IMR-90 (cell line): ENCODE data around the gene IFT57. TPM values are rescaled to one million over a fixed set of nuclear protein-coding genes. Genes with fewer than 3 reads are reported as not detected.

ENCODE experiments used
- ATAC-seq: fragments of 200-7000 bp; cut with Tn5 transposase; 2 replicates; pipeline ENCODE4 v1.9.1; 2020; ENCODE audit warnings: low read depth, mild to moderate bottlenecking, moderate library complexity
- BruUV-seq: library from RNA; stranded (reverse); fragments of 400-500 nt; replicated peaks from 2 replicates; lab custom pipeline; 2021; lab: Mats Ljungman, UMichigan
- CTCF ChIA-PET: fragments of 300-600 bp; formaldehyde crosslinking; extraction: SDS; loops from one replicate; lab custom pipeline; 2021; ENCODE audit warnings: antibody characterized with exemption; lab: Yijun Ruan, JAX
- POLR2A ChIA-PET: fragments of 300-600 bp; sonication (Branson Sonifier 250); formaldehyde crosslinking; loops from one replicate; lab custom pipeline; 2022; ENCODE audit warnings: antibody characterized with exemption; ENCODE audit not compliant: unreplicated experiment; lab: Charles Lee
- DNase-seq: peaks from one replicate; pipeline ENCODE4 v3.0.0; 2013
- H2AFZ ChIP-seq: replicated peaks from 2 replicates; pipeline ENCODE3; 2013; ENCODE audit warnings: low read length, mild to moderate bottlenecking; ENCODE audit not compliant: poor library complexity
- H2AK5ac ChIP-seq: 2 replicates; pipeline ENCODE4 v1.6.1; 2013; ENCODE audit warnings: low read depth, low read length, inconsistent platforms
- H2AK9ac ChIP-seq: replicated peaks from 2 replicates; pipeline ENCODE3; 2013; ENCODE audit warnings: mild to moderate bottlenecking, low read depth, low read length, moderate library complexity; ENCODE audit not compliant: poor library complexity
- H2BK120ac ChIP-seq: 2 replicates; pipeline ENCODE4 v1.6.1; 2013; ENCODE audit warnings: low read depth, low read length, inconsistent platforms
- H2BK15ac ChIP-seq: 3 replicates; pipeline ENCODE4 v1.6.1; 2013; ENCODE audit warnings: low read depth, low read length, inconsistent platforms
- H2BK20ac ChIP-seq: 2 replicates; pipeline ENCODE4 v1.6.1; 2013; ENCODE audit warnings: low read depth, mild to moderate bottlenecking, inconsistent platforms, low read length, moderate library complexity
- H2BK5ac ChIP-seq: 2 replicates; pipeline ENCODE4 v1.6.1; 2013; ENCODE audit warnings: mild to moderate bottlenecking, low read depth, low read length, inconsistent platforms; ENCODE audit not compliant: poor library complexity, severe bottlenecking
- H3K14ac ChIP-seq: replicated peaks from 2 replicates; pipeline ENCODE4 v1.6.1; 2013; ENCODE audit warnings: low read depth, low read length, inconsistent platforms
- H3K18ac ChIP-seq: 2 replicates; pipeline ENCODE4 v1.6.1; 2013; ENCODE audit warnings: low read depth, low read length, control low read depth
- H3K23ac ChIP-seq: 2 replicates; pipeline ENCODE4 v1.6.1; 2013; ENCODE audit warnings: low read depth, low read length, inconsistent platforms
- H3K27ac ChIP-seq: 2 replicates; pipeline ENCODE4 v1.5.1; 2013; ENCODE audit warnings: mild to moderate bottlenecking, control low read depth, low read length; ENCODE audit not compliant: insufficient read depth
- H3K27me3 ChIP-seq: 2 replicates; pipeline ENCODE4 v1.6.1; 2013; ENCODE audit warnings: low read length; ENCODE audit not compliant: control insufficient read depth, insufficient read depth
- H3K36me3 ChIP-seq: 2 replicates; pipeline ENCODE4 v1.6.1; 2013; ENCODE audit warnings: low read length, mixed read lengths; ENCODE audit not compliant: control insufficient read depth, insufficient read depth
- H3K4ac ChIP-seq: 2 replicates; pipeline ENCODE4 v1.6.1; 2013; ENCODE audit warnings: low read depth, low read length, inconsistent platforms
- H3K4me1 ChIP-seq: 2 replicates; pipeline ENCODE4 v1.6.1; 2013; ENCODE audit warnings: low read length, mixed read lengths; ENCODE audit not compliant: control insufficient read depth, insufficient read depth
- H3K4me2 ChIP-seq: 2 replicates; pipeline ENCODE4 v1.6.1; 2013; ENCODE audit warnings: low read depth, mild to moderate bottlenecking, control low read depth, low read length, moderate library complexity
- H3K4me3 ChIP-seq: 2 replicates; pipeline ENCODE4 v1.5.1; 2013; ENCODE audit warnings: low read depth, mild to moderate bottlenecking, control low read depth, low read length, moderate library complexity; ENCODE audit not compliant: insufficient read depth
- H3K56ac ChIP-seq: 2 replicates; pipeline ENCODE4 v1.6.1; 2013; ENCODE audit warnings: low read length, inconsistent platforms; ENCODE audit not compliant: insufficient read depth; ENCODE audit errors: extremely low read depth
- H3K79me1 ChIP-seq, 2 experiments: 2 replicates each; pipeline ENCODE4 v1.6.1; 2013; ENCODE audit warnings: low read length in 2 of 2, inconsistent platforms in 1 of 2, low read depth in 1 of 2
- H3K9ac ChIP-seq: 2 replicates; pipeline ENCODE4 v1.6.1; 2013; ENCODE audit warnings: low read depth, low read length, control low read depth
- H3K9me1 ChIP-seq: 2 replicates; pipeline ENCODE4 v1.6.1; 2013; ENCODE audit warnings: low read length, inconsistent platforms; ENCODE audit not compliant: insufficient read depth
- H3K9me3 ChIP-seq: 2 replicates; pipeline ENCODE4 v1.6.1; 2013; ENCODE audit warnings: low read length; ENCODE audit not compliant: control insufficient read depth, insufficient read depth
- H4K20me1 ChIP-seq: 2 replicates; pipeline ENCODE4 v1.6.1; 2013; ENCODE audit warnings: low read length, inconsistent platforms; ENCODE audit not compliant: insufficient read depth
- H4K5ac ChIP-seq: 2 replicates; pipeline ENCODE4 v1.6.1; 2013; ENCODE audit warnings: mild to moderate bottlenecking, low read depth, low read length, control low read depth
- H4K8ac ChIP-seq, 2 experiments: 2 replicates each; pipeline ENCODE4 v1.6.1; 2013; ENCODE audit warnings: low read depth in 2 of 2, low read length in 2 of 2, control low read depth in 1 of 2, inconsistent platforms in 1 of 2
- H4K91ac ChIP-seq: 2 replicates; pipeline ENCODE4 v1.6.1; 2013; ENCODE audit warnings: low read depth, low read length, inconsistent platforms; ENCODE audit not compliant: insufficient read depth
- BHLHE40 ChIP-seq: fragments of 150-350 bp; IDR thresholded peaks from 2 replicates; pipeline ENCODE4 v1.6.1; 2016; ENCODE audit warnings: mild to moderate bottlenecking, low read depth, low read length
- CEBPB ChIP-seq: IDR thresholded peaks from 2 replicates; pipeline ENCODE4 v1.6.1; 2012; ENCODE audit warnings: low read depth, low read length, improper control_type of control experiment
- CHD1 ChIP-seq: IDR thresholded peaks from 2 replicates; pipeline ENCODE4 v1.6.1; 2012; ENCODE audit warnings: low read depth, low read length, improper control_type of control experiment
- CTCF ChIP-seq: conservative IDR thresholded peaks from 2 replicates; pipeline ENCODE4 v1.5.1; 2012; ENCODE audit warnings: mild to moderate bottlenecking, low read depth, low read length, improper control_type of control experiment
- ELK1 ChIP-seq: fragments of 150-350 bp; IDR thresholded peaks from 2 replicates; pipeline ENCODE4 v1.6.1; 2016; ENCODE audit warnings: low read depth, mild to moderate bottlenecking, low read length, moderate library complexity, borderline replicate concordance
- FOS ChIP-seq: fragments of 150-350 bp; IDR thresholded peaks from 2 replicates; pipeline ENCODE4 v1.6.1; 2016; ENCODE audit warnings: low read depth, low read length
- MAFK ChIP-seq: IDR thresholded peaks from 2 replicates; pipeline ENCODE4 v1.6.1; 2012; ENCODE audit warnings: low read depth, low read length, improper control_type of control experiment
- MAZ ChIP-seq: IDR thresholded peaks from 2 replicates; pipeline ENCODE4 v1.6.1; 2012; ENCODE audit warnings: low read depth, mild to moderate bottlenecking, low read length, improper control_type of control experiment, moderate library complexity, borderline replicate concordance
- MXI1 ChIP-seq: IDR thresholded peaks from 2 replicates; pipeline ENCODE4 v1.6.1; 2012; ENCODE audit warnings: low read depth, mild to moderate bottlenecking, low read length, moderate library complexity, borderline replicate concordance
- NFE2L2 ChIP-seq: fragments of 150-350 bp; IDR thresholded peaks from 2 replicates; pipeline ENCODE4 v1.6.1; 2016; ENCODE audit warnings: low read depth, mild to moderate bottlenecking, low read length
- POLR2A ChIP-seq: IDR thresholded peaks from 2 replicates; pipeline ENCODE4 v1.6.1; 2012; ENCODE audit warnings: mild to moderate bottlenecking, low read depth, low read length
- RAD21 ChIP-seq: IDR thresholded peaks from 2 replicates; pipeline ENCODE4 v1.6.1; 2012; ENCODE audit warnings: low read length, improper control_type of control experiment
- RCOR1 ChIP-seq: IDR thresholded peaks from 2 replicates; pipeline ENCODE4 v1.6.1; 2012; ENCODE audit warnings: mild to moderate bottlenecking, low read length, improper control_type of control experiment; ENCODE audit not compliant: insufficient replicate concordance
- RFX5 ChIP-seq: IDR thresholded peaks from 2 replicates; pipeline ENCODE4 v1.8.0; 2012; ENCODE audit warnings: low read depth, mild to moderate bottlenecking, low read length, moderate library complexity
- SMC3 ChIP-seq: fragments of 150-350 bp; IDR thresholded peaks from 2 replicates; pipeline ENCODE4 v1.6.1; 2016; ENCODE audit warnings: low read depth, mild to moderate bottlenecking, antibody characterized with exemption, low read length, moderate library complexity
- USF2 ChIP-seq: fragments of 150-350 bp; IDR thresholded peaks from 2 replicates; pipeline ENCODE4 v1.6.1; 2017; ENCODE audit warnings: mild to moderate bottlenecking, antibody characterized with exemption, low read length, low read depth
- WGBS, 2 experiments: methylation state at CpG; one replicate each; pipeline versions ENCODE4 v1.1.5 to v1.1.7; 2013; ENCODE audit warnings: missing lambda C conversion rate in 2 of 2; ENCODE audit not compliant: insufficient read length in 1 of 2; ENCODE audit errors: extremely low coverage in 2 of 2; 5-methylcytosine and 5-hydroxymethylcytosine counted together
- dilution Hi-C: fragments of 300-500 bp; cut with HindIII; formaldehyde crosslinking; loops from one replicate; pipeline ENCODE4 v1.14.3; 2018; ENCODE audit warnings: low sequenced_read_pairs; ENCODE audit not compliant: unreplicated experiment
- in situ Hi-C: fragments of 300-500 bp; cut with MboI; formaldehyde crosslinking; loops from 3 replicates; pipeline ENCODE4 v1.14.3; 2019; ENCODE audit warnings: low sequenced_read_pairs, inconsistent platforms, mixed read lengths
- intact Hi-C: fragments of 100-400 bp; cut with micrococcal nuclease; formaldehyde crosslinking; loops from 2 replicates; pipeline ENCODE4 v1.10.0; 2022
- polyA plus RNA-seq, 3 experiments: library from polyadenylated mRNA; depleted of rRNA; stranded (reverse); fragments of >200 nt; gene quantifications; 2 replicates each; pipeline ENCODE4 v1.2.3, GENCODE V29; 2012; ENCODE audit warnings: low replicate concordance in 1 of 3
- total RNA-seq: library from RNA; depleted of rRNA; stranded (reverse); fragments of >200 nt; gene quantifications from 2 replicates; pipeline ENCODE4 v1.2.3, GENCODE V29; 2012

The IFT57 gene
- total and polyA plus RNA-seq, 2 of the 4 experiments (the other 2 are of a cell fraction), result 30.0 to 35.3 TPM

GRCh38 chr3:108113975-108114374, 108.2 kb downstream of the IFT57 start:
- Histone ChIP-seq H4K91ac (no peak overlapping the region), H2AK5ac (no peak overlapping the region), H3K36me3 (no peaks in the 10 kb centered on the region), H3K27me3 (no peaks in the 10 kb centered on the region), H3K79me1 (no peaks in the 10 kb centered on the region), H3K9me1 (peaks cover 7% of the 10 kb centered on the region; the same call in 1 of the 2 replicates), H3K56ac (no peak overlapping the region), H2BK20ac (no peak overlapping the region), H3K18ac (no peak overlapping the region), H2AK9ac (no peak overlapping the region), H3K27ac (no peak overlapping the region), H3K14ac (no peak overlapping the region), H3K23ac (no peak overlapping the region), H3K4me3 (no peak overlapping the region), H3K4me2 (no peak overlapping the region), H4K5ac (no peak overlapping the region), H2BK120ac (no peak overlapping the region), H4K20me1 (no peaks in the 10 kb centered on the region), H3K4ac (no peak overlapping the region), H3K9me3 (no peaks in the 10 kb centered on the region), H2BK15ac (no peak overlapping the region), H3K4me1 (peaks cover 4% of the 10 kb centered on the region), H4K8ac (no peak overlapping the region), H3K9ac (no peak overlapping the region), H2BK5ac (no peak overlapping the region), H2AFZ (no peak overlapping the region)
- POLR2A ChIA-PET, result no interaction called here
- intact Hi-C loops (no loop called here), dilution Hi-C loops (no loop called here), in situ Hi-C loops (no loop called here)
- CTCF ChIA-PET, result no interaction called here
- BruUV-seq, result no TSS peak
- WGBS, 2 experiments, result 88% methylated on average over 8 of the region's 15 CpGs; no CpG with 5 or more reads in 1 of the 2 experiments
- TF ChIP-seq CEBPB (no peak), POLR2A (no peak), RFX5 (no peak), NFE2L2 (no peak), MAZ (no peak), MAFK (no peak), CHD1 (no peak), RCOR1 (no peak), RAD21 (no peak), MXI1 (no peak), ELK1 (no peak), FOS (no peak), SMC3 (no peak), USF2 (no peak), CTCF (no peak), BHLHE40 (no peak)
- DNase-seq (no peak), ATAC-seq (no peak)
